ENCODE results near the gene COTL1. TPM values are rescaled to one million over a fixed set of nuclear protein-coding genes. Genes with fewer than 3 reads are reported as not detected.

The COTL1 gene
- total and polyA plus RNA-seq, 9 of the 15 experiments (the other 6 are each of a cell fraction or from before 2014, with no cell fraction given), result 27.7 to 185 (median 72.5) TPM

- in situ Hi-C loops (cut with MboI) (no loop called here), intact Hi-C loops (cut with micrococcal nuclease) (loop anchor here (5.0 kb wide), 1 partner anchor 58 kb away; no protein-coding TSS in a partner anchor)
- H3K4me2 ChIP-seq (ENCODE audit: insufficient read depth, low read length), result peak overlapping the region; percentile 2; the same call in 1 of the 2 replicates
- H3K4me3 ChIP-seq, result no peak overlapping the region
- DNase-seq (ENCODE audit: extremely low read depth in 1 of 4, low spot score in 3 of 4) (no peak), FAIRE-seq (no peak), ATAC-seq (no peak)
- H3K4me1 ChIP-seq (replicated peaks in 1 of 2; ENCODE audit: control insufficient read depth in 2 of 2, insufficient read depth in 2 of 2, low read length in 2 of 2), result peaks cover 19 to 31% of the 10 kb centered on the region in 2 experiments; a peak in 4 of 5 replicates
- H3K36me3 ChIP-seq (ENCODE audit: control insufficient read depth, insufficient read depth, low read length), result peaks cover 38% of the 10 kb centered on the region
- H3K27ac ChIP-seq (ENCODE audit: extremely low read depth, low read depth, low read length), result no peak overlapping the region; the same call in 2 of the 3 replicates
- no peaks in the 10 kb centered on the region for H3K27me3 ChIP-seq (ENCODE audit: control insufficient read depth in 2 of 2, insufficient read depth in 2 of 2, low read length in 2 of 2)
- peaks cover 56% of the 10 kb centered on the region for H3K79me2 ChIP-seq (ENCODE audit: control insufficient read depth, insufficient read depth, low read length)
- CTCF ChIA-PET (ENCODE audit: low intra/inter-chr PET ratio), result no interaction called here
- H3K9me1 ChIP-seq (ENCODE audit: control insufficient read depth, insufficient read depth, low read length), result no peaks in the 10 kb centered on the region
- peak overlapping the region in 1 of 2 experiments; percentile 28; a peak in 1 of 4 replicates for H3K9ac ChIP-seq (ENCODE audit: insufficient read depth in 1 of 2, low read depth in 2 of 2, low read length in 2 of 2)
- no peak overlapping the region for H2AFZ ChIP-seq (ENCODE audit: low read depth, low read length)
- no peaks in the 10 kb centered on the region; the same call in none of the 2 replicates for H4K20me1 ChIP-seq (replicated peaks; ENCODE audit: control insufficient read depth, insufficient read depth, low read length)
- no peaks in the 10 kb centered on the region; the same call in 1 of the 2 replicates for H3K9me3 ChIP-seq (replicated peaks; ENCODE audit: control insufficient read depth, insufficient read depth, low read depth, low read length)
- no TSS peak for BruUV-seq (replicated peaks)
- WGBS (ENCODE audit: insufficient coverage, low coverage, missing lambda C conversion rate), result 76% methylated on average over 20 of the region's 20 CpGs
- POLR2A ChIA-PET, result interaction anchor here (0.6 to 1.2 kb wide), 5 partner anchors 10 to 355 kb away, joined by 3 read pairs; no protein-coding TSS in a partner anchor
- TF ChIP-seq MIER1 (IDR thresholded peaks at IDR 0.05; ENCODE audit: low read depth) (no peak), RB1 (IDR thresholded peaks at IDR 0.05; ENCODE audit: low read depth) (no peak), TAF9B (IDR thresholded peaks at IDR 0.05; ENCODE audit: partially characterized antibody) (no peak), ZNF263 (CRISPR knock-in tag; IDR thresholded peaks at IDR 0.05; ENCODE audit: borderline replicate concordance) (peak; percentile 32), ZNF318 (IDR thresholded peaks at IDR 0.05; ENCODE audit: borderline replicate concordance in 1 of 2, low read depth in 1 of 2) (no peak), PCBP2 (IDR thresholded peaks at IDR 0.05; ENCODE audit: low read depth, low read length, poor library complexity, severe bottlenecking) (no peak), RBFOX2 (IDR thresholded peaks at IDR 0.05; ENCODE audit: low read depth, low read length) (no peak), RBM25 (IDR thresholded peaks at IDR 0.05; ENCODE audit: low read depth, low read length, severe bottlenecking) (peak; percentile 35), NRF1 (conservative IDR thresholded peaks at IDR 0.05 in 1 of 2, IDR thresholded peaks at IDR 0.05 in 1 of 2) (no peak), ZNF316 (IDR thresholded peaks at IDR 0.05) (peak; percentile 37; the same call in 1 of the 2 replicates), KLF1 (tag; IDR thresholded peaks at IDR 0.05) (no peak)
- TF ChIP-seq, protein P1, sequence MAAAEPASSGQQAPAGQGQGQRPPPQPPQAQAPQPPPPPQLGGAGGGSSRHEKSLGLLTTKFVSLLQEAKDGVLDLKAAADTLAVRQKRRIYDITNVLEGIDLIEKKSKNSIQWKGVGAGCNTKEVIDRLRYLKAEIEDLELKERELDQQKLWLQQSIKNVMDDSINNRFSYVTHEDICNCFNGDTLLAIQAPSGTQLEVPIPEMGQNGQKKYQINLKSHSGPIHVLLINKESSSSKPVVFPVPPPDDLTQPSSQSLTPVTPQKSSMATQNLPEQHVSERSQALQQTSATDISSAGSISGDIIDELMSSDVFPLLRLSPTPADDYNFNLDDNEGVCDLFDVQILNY (CRISPR knock-in tag; IDR thresholded peaks at IDR 0.05), result 0 out of 2 replicates have a peak, but pooled peaks have one; percentile 32
Measured at GRCh38 chr16:84614968-84615813, 2.7 kb downstream of the COTL1 start.

All from K562 (cell line).